Stimulated activated naive CD8-positive, alpha-beta T cell treated with anti-CD3 and anti-CD28 coated beads, Interleukin-15, Interleukin-2, amounts not matched to agents 100 ng/mL and 50 ng/mL, for 24 hours (primary cell): ENCODE results near the gene TM4SF4.

Experiments used
- H3K27ac Mint-ChIP-seq: one replicate; pipeline ENCODE4 v1.8.0; 2021; ENCODE audit warnings: mild to moderate bottlenecking, mixed read lengths
- H3K27me3 Mint-ChIP-seq: one replicate; pipeline ENCODE4 v1.8.0; 2021; ENCODE audit warnings: mixed read lengths
- H3K36me3 Mint-ChIP-seq: one replicate; pipeline ENCODE4 v1.8.0; 2021; ENCODE audit warnings: low read depth, mixed read lengths
- H3K4me1 Mint-ChIP-seq: one replicate; pipeline ENCODE4 v1.8.0; 2021; ENCODE audit warnings: low read depth, mixed read lengths
- H3K4me3 Mint-ChIP-seq: one replicate; pipeline ENCODE4 v1.8.0; 2021; ENCODE audit warnings: mild to moderate bottlenecking, mixed read lengths
- H3K9me3 Mint-ChIP-seq: one replicate; pipeline ENCODE4 v1.8.0; 2021; ENCODE audit warnings: mixed read lengths

The TM4SF4 gene

GRCh38 chr3:149465351-149465883 lies 9.1 kb upstream of the TM4SF4 start:
- Mint-ChIP-seq H3K27ac (no peak overlapping the region), H3K4me1 (no peaks in the 10 kb centered on the region), H3K9me3 (no peaks in the 10 kb centered on the region), H3K36me3 (no peaks in the 10 kb centered on the region), H3K4me3 (no peak overlapping the region), H3K27me3 (no peaks in the 10 kb centered on the region)

DNA sequence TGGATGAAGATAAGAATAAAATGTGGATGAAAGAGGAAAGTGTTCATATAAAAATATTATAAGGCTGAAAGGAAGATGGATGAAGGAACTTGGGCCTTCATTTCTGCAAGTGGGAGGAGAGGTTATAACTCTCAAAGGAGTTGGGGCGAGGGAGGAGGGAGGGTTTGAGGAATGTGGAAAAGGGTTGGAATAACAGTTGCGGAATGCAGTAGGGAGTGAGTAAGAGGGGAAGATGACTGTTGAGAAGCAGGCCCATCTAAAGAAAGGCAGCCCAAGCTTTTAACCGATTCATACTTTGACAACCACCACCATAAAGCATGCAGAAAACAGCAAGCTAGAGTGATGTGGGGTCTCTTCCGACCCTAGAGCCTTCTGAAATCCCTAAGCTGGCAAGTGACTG lies 8.3 kb upstream of the TM4SF4 start:
- H3K4me3 Mint-ChIP-seq = no peak overlapping the region
- H3K27me3 Mint-ChIP-seq = no peaks in the 10 kb centered on the region
- H3K4me1 Mint-ChIP-seq = no peaks in the 10 kb centered on the region
- H3K36me3 Mint-ChIP-seq = no peaks in the 10 kb centered on the region
- no peak overlapping the region for H3K27ac Mint-ChIP-seq
- H3K9me3 Mint-ChIP-seq = no peaks in the 10 kb centered on the region

DNA sequence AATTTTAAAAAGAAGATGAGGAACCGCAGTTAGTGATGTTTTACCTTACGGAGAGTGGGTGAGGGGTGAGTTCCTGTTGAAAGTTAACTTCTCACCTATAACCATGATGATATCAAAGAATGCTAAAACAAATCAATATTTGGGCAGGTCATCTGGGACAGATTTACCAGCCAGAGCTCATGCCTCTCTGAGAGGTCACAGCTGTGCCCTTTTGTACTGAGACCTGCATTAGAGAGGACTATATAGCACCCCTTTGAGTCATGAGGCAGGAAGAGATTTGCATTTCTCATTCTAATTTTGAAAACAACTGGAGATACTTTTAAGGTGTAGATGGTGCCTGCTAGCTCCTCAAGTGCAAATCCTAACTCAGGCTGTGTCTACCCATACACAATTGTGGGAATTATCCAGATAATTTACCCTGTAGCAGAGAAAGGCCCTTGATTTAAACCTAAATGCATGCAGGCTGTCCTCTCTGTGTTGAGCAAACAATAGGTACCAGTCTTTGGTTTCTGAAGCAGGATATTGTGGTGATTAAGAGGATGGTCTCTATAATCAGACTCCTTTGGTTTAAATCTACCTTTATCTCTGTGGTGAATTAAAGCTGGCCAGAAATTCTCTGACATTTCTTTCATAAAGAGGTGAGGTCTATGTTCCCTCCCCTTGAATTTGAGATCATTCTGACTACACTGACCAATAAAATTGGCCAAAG lies 5.8 kb upstream of the TM4SF4 start:
- Mint-ChIP-seq H3K36me3 (no peaks in the 10 kb centered on the region), H3K27ac (no peak overlapping the region), H3K4me3 (no peak overlapping the region), H3K27me3 (peaks cover 4% of the 10 kb centered on the region), H3K9me3 (no peaks in the 10 kb centered on the region), H3K4me1 (no peaks in the 10 kb centered on the region)

- H3K9me3 Mint-ChIP-seq = no peaks in the 10 kb centered on the region
- no peak overlapping the region for H3K4me3 Mint-ChIP-seq
- peaks cover 6% of the 10 kb centered on the region for H3K27me3 Mint-ChIP-seq
- no peaks in the 10 kb centered on the region for H3K36me3 Mint-ChIP-seq
- H3K27ac Mint-ChIP-seq = no peak overlapping the region
- H3K4me1 Mint-ChIP-seq = no peaks in the 10 kb centered on the region
Measured at GRCh38 chr3:149470381-149470780, 4.1 kb upstream of the TM4SF4 start.

DNA sequence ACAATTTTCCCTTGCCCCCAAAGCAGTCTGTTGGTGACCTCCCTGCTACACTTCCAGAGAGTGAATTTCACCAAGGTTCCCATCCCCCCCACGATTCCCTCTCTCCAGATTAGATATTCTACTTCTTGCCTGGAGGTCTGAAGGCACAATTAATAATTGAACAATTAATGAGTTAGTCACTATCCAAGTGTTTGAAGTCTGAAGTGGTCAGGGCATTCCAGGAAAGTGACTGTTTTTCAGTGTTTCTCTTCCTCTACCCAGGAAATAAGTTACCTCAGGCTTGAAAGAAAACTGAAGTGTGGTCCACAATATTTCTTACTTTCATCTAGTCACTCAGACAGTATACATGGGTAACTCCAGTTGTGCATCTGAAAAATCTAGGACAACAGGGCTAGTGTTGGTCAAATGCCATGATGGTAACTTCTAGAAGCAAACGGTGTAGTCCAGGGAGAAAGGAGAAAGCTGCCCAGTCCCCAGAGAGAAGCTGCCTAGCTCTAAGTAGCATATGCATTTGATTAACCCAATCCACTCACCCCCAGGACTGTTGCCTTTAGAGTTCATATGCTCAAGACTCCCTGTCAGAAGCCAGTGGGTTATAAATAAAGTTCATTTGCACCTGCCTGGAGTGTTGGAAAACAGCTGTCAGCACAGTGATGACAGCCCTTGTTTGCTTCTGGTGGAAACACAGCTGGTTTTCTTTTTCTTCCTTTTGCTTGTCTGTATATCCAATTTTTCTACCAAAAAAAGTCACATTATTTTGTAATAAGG lies 2.3 kb upstream of the TM4SF4 start:
- Mint-ChIP-seq H3K36me3 (no peaks in the 10 kb centered on the region), H3K4me1 (no peaks in the 10 kb centered on the region), H3K4me3 (no peak overlapping the region), H3K27ac (no peak overlapping the region), H3K9me3 (no peaks in the 10 kb centered on the region), H3K27me3 (peaks cover 10% of the 10 kb centered on the region)

DNA sequence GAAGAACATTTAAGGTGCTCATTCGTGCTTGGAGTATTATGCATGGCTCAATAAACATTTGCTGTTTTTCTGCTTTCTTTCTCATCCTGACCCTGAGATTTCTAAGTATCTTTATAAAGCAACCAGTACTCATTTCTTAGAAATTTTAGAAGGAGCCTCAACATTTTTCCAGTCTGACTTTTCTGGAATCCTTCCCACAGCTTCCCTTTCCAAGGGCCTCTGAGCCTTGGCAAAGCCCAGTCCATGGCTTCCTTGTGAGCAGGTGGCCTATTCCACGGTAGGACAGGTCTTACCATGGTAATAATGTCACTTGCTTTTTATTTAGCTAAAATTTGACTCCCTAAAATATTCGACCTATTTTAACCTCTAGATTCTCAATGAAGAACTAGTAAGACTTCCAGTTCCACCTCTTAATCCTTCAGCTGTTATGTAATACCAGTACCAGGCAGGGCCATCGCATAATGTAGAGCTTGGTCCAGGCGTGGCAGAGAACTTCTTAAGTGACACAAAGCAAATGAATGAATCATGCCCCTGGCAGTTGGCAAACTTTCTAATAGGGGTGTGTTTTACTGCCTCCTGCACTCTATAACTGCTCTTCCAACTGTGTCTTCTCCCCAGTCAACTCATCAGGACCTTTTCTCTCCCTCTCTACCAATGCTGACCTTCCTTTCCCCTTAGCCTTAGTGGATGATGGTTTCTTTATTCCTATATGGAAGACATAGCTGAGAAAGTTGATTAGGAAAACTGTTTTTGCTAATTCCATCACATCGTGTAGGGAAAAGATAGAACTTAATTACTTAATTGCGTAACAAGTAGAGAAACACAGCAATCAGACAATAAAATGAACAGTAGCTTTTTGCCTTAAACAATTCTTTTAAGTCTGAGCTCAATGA lies 894 bp upstream of the TM4SF4 start:
- Mint-ChIP-seq H3K36me3 (no peaks in the 10 kb centered on the region), H3K4me1 (no peaks in the 10 kb centered on the region), H3K27ac (no peak overlapping the region), H3K4me3 (no peak overlapping the region), H3K9me3 (no peaks in the 10 kb centered on the region), H3K27me3 (peaks cover 10% of the 10 kb centered on the region)

- peaks cover 13% of the 10 kb centered on the region for H3K27me3 Mint-ChIP-seq
- no peak overlapping the region for H3K4me3 Mint-ChIP-seq
- no peak overlapping the region for H3K27ac Mint-ChIP-seq
- no peaks in the 10 kb centered on the region for H3K9me3 Mint-ChIP-seq
- no peaks in the 10 kb centered on the region for H3K4me1 Mint-ChIP-seq
- H3K36me3 Mint-ChIP-seq = no peaks in the 10 kb centered on the region
Measured at GRCh38 chr3:149475451-149476060, 1.1 kb downstream of the TM4SF4 start.

DNA sequence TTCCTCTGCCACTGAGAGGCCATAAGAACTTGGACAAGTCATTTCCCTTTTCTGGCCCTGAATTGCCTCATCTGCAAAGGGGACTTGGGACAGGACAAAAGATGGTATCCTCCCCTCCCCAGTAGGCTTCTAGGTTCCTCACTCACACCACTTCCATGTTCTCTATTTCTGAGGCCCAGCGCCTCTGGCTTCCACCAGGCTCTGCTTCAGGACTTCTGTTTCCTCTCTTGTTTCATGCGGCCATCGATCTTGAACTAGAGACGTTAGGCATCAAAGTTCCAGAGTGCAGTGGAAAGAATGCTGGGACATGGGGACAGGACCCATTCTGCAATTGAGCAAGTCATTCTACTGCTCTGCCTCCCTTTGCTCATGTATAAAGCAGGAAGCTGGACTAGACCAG lies 1.7 kb downstream of the TM4SF4 start:
- Mint-ChIP-seq H3K36me3 (no peaks in the 10 kb centered on the region), H3K4me1 (no peaks in the 10 kb centered on the region), H3K4me3 (no peak overlapping the region), H3K9me3 (no peaks in the 10 kb centered on the region), H3K27ac (no peak overlapping the region), H3K27me3 (peaks cover 13% of the 10 kb centered on the region)

- Mint-ChIP-seq H3K4me3 (no peak overlapping the region), H3K27ac (no peak overlapping the region), H3K9me3 (no peaks in the 10 kb centered on the region), H3K36me3 (no peaks in the 10 kb centered on the region), H3K27me3 (peaks cover 14% of the 10 kb centered on the region), H3K4me1 (no peaks in the 10 kb centered on the region)
Measured at GRCh38 chr3:149479621-149480325, 5.3 kb downstream of the TM4SF4 start.

DNA sequence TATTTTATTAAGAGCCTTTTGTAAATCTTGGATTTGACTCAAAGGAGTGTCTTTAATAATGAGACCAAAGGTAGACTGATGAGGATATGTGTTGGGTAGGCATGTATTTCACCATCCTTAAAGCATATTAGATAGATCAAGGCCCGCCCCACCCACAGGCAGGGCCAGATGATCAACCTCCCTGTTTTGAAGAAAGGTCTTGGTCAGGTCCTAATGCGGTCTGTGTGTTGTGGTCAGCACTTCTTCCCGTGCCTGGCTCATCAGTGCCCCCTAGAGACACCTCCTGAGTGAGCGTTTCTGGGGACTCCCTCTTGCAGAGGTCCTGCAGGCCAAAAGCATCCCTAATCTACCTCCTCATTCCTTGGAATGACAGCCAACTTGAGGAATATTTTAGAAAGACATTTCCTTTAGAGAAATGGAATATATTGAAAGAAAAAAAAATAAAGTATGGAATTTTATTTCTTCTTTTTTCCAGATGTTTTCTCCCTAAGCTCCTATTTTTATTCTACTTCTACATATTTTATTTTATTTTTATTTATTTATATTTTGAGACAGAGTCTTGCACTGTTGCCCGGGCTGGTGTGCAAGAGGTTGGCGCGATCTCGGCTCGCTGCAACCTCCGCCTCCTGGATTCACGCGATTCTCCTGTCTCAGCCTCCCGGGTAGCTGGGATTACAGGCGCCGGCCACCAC lies 6.0 kb downstream of the TM4SF4 start:
- Mint-ChIP-seq H3K9me3 (no peaks in the 10 kb centered on the region), H3K36me3 (no peaks in the 10 kb centered on the region), H3K4me1 (no peaks in the 10 kb centered on the region), H3K27ac (no peak overlapping the region), H3K4me3 (no peak overlapping the region), H3K27me3 (peaks cover 12% of the 10 kb centered on the region)

- H3K9me3 Mint-ChIP-seq = no peaks in the 10 kb centered on the region
- H3K27me3 Mint-ChIP-seq = peaks cover 8% of the 10 kb centered on the region
- H3K4me3 Mint-ChIP-seq = no peak overlapping the region
- H3K36me3 Mint-ChIP-seq = no peaks in the 10 kb centered on the region
- no peaks in the 10 kb centered on the region for H3K4me1 Mint-ChIP-seq
- H3K27ac Mint-ChIP-seq = no peak overlapping the region
Measured at GRCh38 chr3:149481056-149481455, 6.6 kb downstream of the TM4SF4 start.

GRCh38 chr3:149481491-149481890 lies 7.0 kb downstream of the TM4SF4 start:
- Mint-ChIP-seq H3K27ac (no peak overlapping the region), H3K4me1 (no peaks in the 10 kb centered on the region), H3K36me3 (no peaks in the 10 kb centered on the region), H3K4me3 (no peak overlapping the region), H3K27me3 (peaks cover 8% of the 10 kb centered on the region), H3K9me3 (no peaks in the 10 kb centered on the region)

GRCh38 chr3:149486726-149487125 lies 12.2 kb downstream of the TM4SF4 start:
- Mint-ChIP-seq H3K36me3 (no peaks in the 10 kb centered on the region), H3K9me3 (no peaks in the 10 kb centered on the region), H3K27ac (no peak overlapping the region), H3K4me1 (no peaks in the 10 kb centered on the region), H3K4me3 (no peak overlapping the region), H3K27me3 (peaks cover 13% of the 10 kb centered on the region)
